Measurements from ENCODE around the gene IFI6. TPM values are rescaled to one million over a fixed set of nuclear protein-coding genes. Genes with fewer than 3 reads are reported as not detected.

IFI6 gene
- total and polyA plus RNA-seq, 2 of the 8 experiments (the other 6 are each of a cell fraction or from before 2014, with no cell fraction given): 6.1 to 13.2 TPM

- H2BK120ac ChIP-seq (replicated peaks; ENCODE audit: low read depth, low read length): no peak overlapping the region
- H2AFZ ChIP-seq (ENCODE audit: low read length): no peak overlapping the region
- no peak overlapping the region for H2BK12ac ChIP-seq (ENCODE audit: low read depth, low read length)
- H3K79me2 ChIP-seq (ENCODE audit: control insufficient read depth in 1 of 2, insufficient read depth in 2 of 2, low read length in 2 of 2): no peaks in the 10 kb centered on the region
- no peak for FAIRE-seq
- no peak overlapping the region for H3K4me2 ChIP-seq (ENCODE audit: insufficient read depth in 1 of 2, low read depth in 2 of 2, low read length in 2 of 2)
- no peak overlapping the region for H3K18ac ChIP-seq (ENCODE audit: extremely low read depth, low read length)
- H3K4ac ChIP-seq (replicated peaks; ENCODE audit: insufficient read length, low read depth, low read length): no peak overlapping the region
- no peaks in the 10 kb centered on the region for H3K23me2 ChIP-seq (ENCODE audit: low read depth, low read length)
- no peak overlapping the region for H4K5ac ChIP-seq (ENCODE audit: insufficient read length, low read depth, low read length)
- H3K9ac ChIP-seq (replicated peaks in 1 of 4; ENCODE audit: extremely low read depth in 1 of 4, low read depth in 3 of 4, low read length in 3 of 4): no peak overlapping the region
- H3K4me1 ChIP-seq (replicated peaks in 1 of 4; ENCODE audit: control insufficient read depth in 3 of 4, insufficient read depth in 4 of 4, low read length in 3 of 4): peaks cover 2 to 9% (median 6%) of the 10 kb centered on the region in 4 experiments; a peak in 5 of 7 replicates
- H2BK5ac ChIP-seq (ENCODE audit: low read depth, low read length): no peak overlapping the region
- H2BK15ac ChIP-seq (ENCODE audit: low read length): no peak overlapping the region
- DNase-seq (ENCODE audit: low read depth in 1 of 2, low spot score in 2 of 2): no peak
- H3K4me3 ChIP-seq (ENCODE audit: extremely low read depth in 1 of 4, insufficient read depth in 2 of 4, low read depth in 3 of 4, low read length in 4 of 4): no peak overlapping the region
- CTCF ChIA-PET (ENCODE audit: partially characterized antibody): interaction anchor here (0.6 to 1.0 kb wide), 3 partner anchors 14 to 108 kb away, joined by 3 to 5 read pairs (median 5); no protein-coding TSS in a partner anchor
- no peaks in the 10 kb centered on the region for H4K20me1 ChIP-seq (replicated peaks in 1 of 2; ENCODE audit: control insufficient read depth in 1 of 2, insufficient read depth in 2 of 2, low read length in 2 of 2)
- H3K23ac ChIP-seq (ENCODE audit: insufficient read length): no peak overlapping the region
- H4K8ac ChIP-seq (ENCODE audit: extremely low read depth, insufficient read depth, low read length): no peak overlapping the region
- no peak for TF ChIP-seq NANOG (IDR thresholded peaks at IDR 0.05; ENCODE audit: insufficient read depth, low read depth, low read length, poor library complexity, severe bottlenecking)
- no peak for TF ChIP-seq GABPA (IDR thresholded peaks at IDR 0.05; ENCODE audit: borderline replicate concordance, insufficient read depth, low read length)
- no peaks in the 10 kb centered on the region for H3K79me1 ChIP-seq (ENCODE audit: low read depth, low read length)
- H4K91ac ChIP-seq (replicated peaks; ENCODE audit: insufficient read length, low read length): no peak overlapping the region
- peaks cover 0 to 4% (median 0%) of the 10 kb centered on the region in 4 experiments; a peak in 1 of 8 replicates for H3K36me3 ChIP-seq (ENCODE audit: control insufficient read depth in 2 of 4, insufficient read depth in 4 of 4, low read length in 3 of 4)
- no peak overlapping the region for H3K14ac ChIP-seq (ENCODE audit: insufficient read length)
- no peak overlapping the region for H3K27ac ChIP-seq (ENCODE audit: low read depth, low read length)
- peaks cover 10 to 12% of the 10 kb centered on the region in 2 experiments for H3K9me3 ChIP-seq (ENCODE audit: insufficient read depth in 2 of 2, low read depth in 1 of 2, low read length in 1 of 2)
- 83% methylated on average over 1 of the region's 1 CpG; no CpG with 5 or more reads in 1 of the 2 experiments for WGBS, 2 experiments (ENCODE audit: extremely low coverage in 1 of 2, insufficient coverage in 1 of 2, insufficient read length in 1 of 2, insufficient replicate concordance in 2 of 2, low coverage in 1 of 2, low lambda C conversion rate in 2 of 2, missing lambda C conversion rate in 1 of 2)
- no peak overlapping the region for H2AK5ac ChIP-seq (ENCODE audit: low read depth, low read length)
- POLR2A ChIA-PET (ENCODE audit: partially characterized antibody): no interaction called here
- H3K27me3 ChIP-seq (replicated peaks in 1 of 4; ENCODE audit: control insufficient read depth in 3 of 4, extremely low read depth in 1 of 4, insufficient read depth in 3 of 4, low read length in 3 of 4): no peaks in the 10 kb centered on the region
- no peak overlapping the region for H3K56ac ChIP-seq (replicated peaks; ENCODE audit: insufficient read length, low read depth, low read length)
- H2BK20ac ChIP-seq (ENCODE audit: low read length): no peak overlapping the region
These were observed 4.4 kb upstream of the IFI6 start for GRCh38 chr1:27676410-27676809.

Measured in H1 (cell line).